ENCODE measurements around the gene MGLL.
"Not testable (repeated sequence)": the region's sequence is repeated elsewhere in the genome, so short reads cannot be mapped to it uniquely, and the experiment has no call there.

The MGLL gene

GRCh38 chr3:127660621-127661251 lies 161.6 kb downstream of the MGLL start:
- DNase-seq (ENCODE audit: low read depth): no peak
- no peak for TF ChIP-seq CTCF (conservative IDR thresholded peaks at IDR 0.05; ENCODE audit: control insufficient read depth, insufficient read depth, low read depth, low read length)
- H3K4me3 ChIP-seq (ENCODE audit: control insufficient read depth, low read depth, low read length): no peak overlapping the region

GRCh38 chr3:127658234-127658633 lies 164.1 kb downstream of the MGLL start:
- no peak for TF ChIP-seq CTCF (conservative IDR thresholded peaks at IDR 0.05; ENCODE audit: control insufficient read depth, insufficient read depth, low read depth, low read length)
- no peak for DNase-seq (ENCODE audit: low read depth)

GRCh38 chr3:127656906-127657305 lies 165.4 kb downstream of the MGLL start:
- H3K4me3 ChIP-seq (ENCODE audit: control insufficient read depth, low read depth, low read length): no peak overlapping the region
- no peak for DNase-seq (ENCODE audit: low read depth)
- no peak for TF ChIP-seq CTCF (conservative IDR thresholded peaks at IDR 0.05; ENCODE audit: control insufficient read depth, insufficient read depth, low read depth, low read length)

More at GRCh38 chr3:127658234-127658633, 164.1 kb downstream of the MGLL start:
- H3K4me3 ChIP-seq (ENCODE audit: control insufficient read depth, low read depth, low read length): no peak overlapping the region

- peak; percentile 62 for DNase-seq (ENCODE audit: low read depth)
- H3K4me3 ChIP-seq (ENCODE audit: control insufficient read depth, low read depth, low read length): no peak overlapping the region
- TF ChIP-seq CTCF (conservative IDR thresholded peaks at IDR 0.05; ENCODE audit: control insufficient read depth, insufficient read depth, low read depth, low read length): no peak
These were observed 166.7 kb downstream of the MGLL start for GRCh38 chr3:127655641-127656040.

- H3K4me3 ChIP-seq (ENCODE audit: control insufficient read depth, low read depth, low read length); DNase-seq (ENCODE audit: low read depth): not testable (repeated sequence)
These were observed 167.3 kb downstream of the MGLL start for GRCh38 chr3:127654993-127655392.

- no peak for DNase-seq (ENCODE audit: low read depth)
- no peak overlapping the region for H3K4me3 ChIP-seq (ENCODE audit: control insufficient read depth, low read depth, low read length)
- TF ChIP-seq CTCF (conservative IDR thresholded peaks at IDR 0.05; ENCODE audit: control insufficient read depth, insufficient read depth, low read depth, low read length): no peak
These were observed 167.9 kb downstream of the MGLL start for GRCh38 chr3:127654374-127654773.

- no peak overlapping the region for H3K4me3 ChIP-seq (ENCODE audit: control insufficient read depth, low read depth, low read length)
- peak; percentile 89 for TF ChIP-seq CTCF (conservative IDR thresholded peaks at IDR 0.05; ENCODE audit: control insufficient read depth, insufficient read depth, low read depth, low read length)
- DNase-seq (ENCODE audit: low read depth): peak; percentile 56
These were observed 169.9 kb downstream of the MGLL start for GRCh38 chr3:127652246-127652995.
